Measurements from ENCODE around the gene NKX1-1. TPM values are rescaled to one million over a fixed set of nuclear protein-coding genes. Genes with fewer than 3 reads are reported as not detected.

Gene NKX1-1
- total and polyA plus RNA-seq, 9 of the 15 experiments (the other 6 are each of a cell fraction or from before 2014, with no cell fraction given): not detected

GRCh38 chr4:1416948-1417260 is 10.7 kb upstream of the NKX1-1 start:
- in situ Hi-C loops (cut with MboI): no loop called here
- H3K27ac ChIP-seq (ENCODE audit: extremely low read depth, low read depth, low read length): no peak overlapping the region
- peaks cover 6 to 35% of the 10 kb centered on the region in 2 experiments; a peak in 4 of 5 replicates for H3K4me1 ChIP-seq (replicated peaks in 1 of 2; ENCODE audit: control insufficient read depth in 2 of 2, insufficient read depth in 2 of 2, low read length in 2 of 2)
- WGBS (ENCODE audit: insufficient coverage, low coverage, missing lambda C conversion rate): 29% methylated on average over 6 of the region's 7 CpGs
- POLR2A ChIA-PET: interaction anchor here (0.6 to 1.6 kb wide), 3 partner anchors 8 to 263 kb away, joined by 3 to 4 read pairs (median 4); no protein-coding TSS in a partner anchor
- CTCF ChIA-PET (ENCODE audit: low intra/inter-chr PET ratio): no interaction called here
- ATAC-seq (no peak), FAIRE-seq (no peak), DNase-seq (ENCODE audit: extremely low read depth in 1 of 4, low spot score in 3 of 4) (no peak)
- no peaks in the 10 kb centered on the region for H3K79me2 ChIP-seq (ENCODE audit: control insufficient read depth, insufficient read depth, low read length)
- H3K4me2 ChIP-seq (ENCODE audit: insufficient read depth, low read length): no peak overlapping the region
- no peak overlapping the region for H2AFZ ChIP-seq (ENCODE audit: low read depth, low read length)
- no peak overlapping the region for H3K9ac ChIP-seq (ENCODE audit: insufficient read depth in 1 of 2, low read depth in 2 of 2, low read length in 2 of 2)
- TF ChIP-seq CCNT2 (IDR thresholded peaks at IDR 0.05; ENCODE audit: borderline replicate concordance, extremely low read depth, insufficient read length, low read depth, low read length) (no peak), NCOA2 (IDR thresholded peaks at IDR 0.05; ENCODE audit: partially characterized antibody in 2 of 2) (no peak), HDAC6 (IDR thresholded peaks at IDR 0.05; ENCODE audit: low read depth, low read length) (no peak), ZNF41 (CRISPR knock-in tag; conservative IDR thresholded peaks at IDR 0.05) (no peak)
- H4K20me1 ChIP-seq (replicated peaks; ENCODE audit: control insufficient read depth, insufficient read depth, low read length): no peaks in the 10 kb centered on the region; the same call in 1 of the 2 replicates
- no peak overlapping the region for H3K4me3 ChIP-seq
- no TSS peak for BruUV-seq (replicated peaks)
- peaks cover 2% of the 10 kb centered on the region for H3K9me1 ChIP-seq (ENCODE audit: control insufficient read depth, insufficient read depth, low read length)
- H3K27me3 ChIP-seq (ENCODE audit: control insufficient read depth in 2 of 2, insufficient read depth in 2 of 2, low read length in 2 of 2): peaks cover 5 to 41% of the 10 kb centered on the region in 2 experiments; a peak in 4 of 5 replicates
- intact Hi-C loops (cut with micrococcal nuclease): no loop called here
- no peaks in the 10 kb centered on the region for H3K36me3 ChIP-seq (ENCODE audit: control insufficient read depth, insufficient read depth, low read length)
- no peaks in the 10 kb centered on the region for H3K9me3 ChIP-seq (replicated peaks; ENCODE audit: control insufficient read depth, insufficient read depth, low read depth, low read length)

Measured in K562 (cell line).